ENCODE results near the gene CLEC4G.
A peak's percentile ranks its signal among the peaks of the same experiment; 100 is the strongest.
"Not testable (repeated sequence)": the region's sequence is repeated elsewhere in the genome, so short reads cannot be mapped to it uniquely, and the experiment has no call there.

Gene CLEC4G

DNA sequence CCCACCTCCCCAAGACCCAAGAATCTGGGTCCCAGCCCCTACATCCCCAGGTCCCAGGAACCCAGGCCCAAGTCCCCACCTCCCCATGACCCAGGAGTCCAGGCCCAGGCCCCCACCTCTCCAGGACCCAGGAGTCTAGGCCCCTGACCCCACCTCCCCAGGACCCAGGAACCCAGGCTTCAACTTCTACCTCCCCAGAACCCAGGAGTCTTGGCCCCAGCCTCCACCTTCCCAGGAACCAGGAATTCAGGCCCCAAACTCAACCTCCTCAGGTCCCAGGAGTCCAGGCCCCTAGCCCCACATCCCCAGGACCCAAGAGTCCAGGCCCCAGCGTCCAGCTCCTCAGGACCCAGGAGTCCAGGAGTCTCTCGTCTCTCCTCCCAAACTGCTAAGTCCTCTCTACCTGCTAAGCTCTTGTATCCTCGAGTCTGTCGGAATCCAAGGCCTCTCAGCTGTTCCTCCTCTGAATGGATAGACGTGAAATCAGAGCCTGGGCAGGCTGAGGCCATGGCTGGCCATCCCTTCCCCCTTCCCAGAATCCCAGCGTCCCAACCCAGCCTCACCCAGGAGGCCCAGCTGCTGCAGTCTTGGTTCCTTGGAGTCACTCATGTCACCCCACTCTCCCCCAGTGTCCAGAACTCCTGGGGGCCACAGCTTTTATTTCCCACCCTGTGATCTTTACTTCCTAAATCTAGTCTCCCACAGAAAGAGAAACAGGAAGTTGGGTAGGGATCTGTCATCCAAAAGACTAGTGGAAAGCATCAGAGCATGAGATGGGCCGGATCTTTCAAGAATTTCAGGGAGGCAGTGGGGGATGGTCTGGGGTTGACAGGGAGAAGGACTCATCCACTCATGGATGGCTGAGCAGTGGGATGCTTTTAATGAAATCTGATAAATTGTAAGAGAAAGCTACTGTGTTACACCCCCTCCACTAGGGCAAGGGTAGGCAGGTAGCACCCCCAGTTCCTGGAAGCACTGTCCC lies 15.3 kb upstream of the CLEC4G start, which contains the start of gene CD209:
TSS of gene CD209 (minus strand) at position 632 of the 982 bp plus-strand sequence. CDS start at position 609, 23 bp downstream.
- ATAC-seq: no peak
- no peak for DNase-seq

DNA sequence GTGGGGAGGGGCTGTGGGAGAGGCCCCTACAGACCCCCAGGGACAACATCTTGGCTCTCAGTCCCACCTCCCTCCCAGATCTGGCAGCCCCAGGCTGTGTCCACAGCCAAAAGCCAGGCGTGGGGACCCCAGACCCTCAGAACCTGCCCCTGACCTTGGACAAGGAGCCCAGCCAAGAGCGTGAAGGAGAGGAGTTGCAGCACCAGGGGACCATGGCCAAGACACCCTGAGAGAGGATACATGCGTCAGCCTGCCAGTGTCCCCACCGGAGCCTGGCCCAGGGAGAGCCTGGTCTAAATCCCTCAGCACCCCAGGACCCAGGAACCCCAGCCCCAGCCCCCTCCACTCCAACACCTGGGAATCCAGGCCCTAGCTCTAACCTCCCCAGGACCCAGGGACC lies 14.4 kb upstream of the CLEC4G start:
- ATAC-seq, DNase-seq: not testable (repeated sequence)

DNA sequence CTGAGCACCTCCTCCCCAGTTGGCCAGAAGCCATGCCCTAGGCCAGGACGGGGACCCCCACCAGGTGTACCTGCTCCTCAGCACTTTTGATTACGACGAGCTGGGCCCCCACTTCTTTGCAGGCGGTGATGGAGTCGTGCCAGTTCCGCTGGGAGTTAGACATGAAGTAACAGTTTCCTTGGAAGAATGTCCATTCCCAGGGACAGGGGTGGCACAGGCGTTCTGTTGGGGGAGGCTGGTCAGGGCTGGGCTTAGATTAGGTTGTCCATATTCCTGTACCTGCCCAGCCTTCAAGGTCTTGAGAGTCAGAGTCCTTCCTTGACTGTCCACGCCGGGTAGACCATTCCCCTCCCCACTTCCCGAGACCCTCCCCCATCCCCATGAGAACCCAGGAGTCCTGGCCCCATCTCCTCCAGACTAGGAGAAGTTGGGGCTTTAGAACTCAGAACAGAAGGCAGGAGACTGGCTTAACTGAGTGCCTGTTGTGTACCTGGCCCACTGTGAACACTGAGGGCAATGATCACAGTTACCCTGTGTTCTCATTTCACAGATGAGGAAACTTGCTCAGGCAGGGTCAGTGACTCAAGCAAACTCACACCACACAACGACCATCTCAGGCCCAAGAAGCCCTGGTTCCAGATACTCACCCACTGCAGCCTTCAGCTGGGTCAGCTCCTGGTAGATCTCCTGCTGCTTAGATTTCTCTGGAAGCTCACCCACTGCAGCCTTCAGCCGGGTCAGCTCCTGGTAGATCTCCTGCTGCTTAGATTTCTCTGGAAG lies 13.2 kb upstream of the CLEC4G start:
- ATAC-seq: no peak
- DNase-seq: no peak

GRCh38 chr19:7744199-7744786 lies 12.4 kb upstream of the CLEC4G start:
- no peak for ATAC-seq
- no peak for DNase-seq

DNA sequence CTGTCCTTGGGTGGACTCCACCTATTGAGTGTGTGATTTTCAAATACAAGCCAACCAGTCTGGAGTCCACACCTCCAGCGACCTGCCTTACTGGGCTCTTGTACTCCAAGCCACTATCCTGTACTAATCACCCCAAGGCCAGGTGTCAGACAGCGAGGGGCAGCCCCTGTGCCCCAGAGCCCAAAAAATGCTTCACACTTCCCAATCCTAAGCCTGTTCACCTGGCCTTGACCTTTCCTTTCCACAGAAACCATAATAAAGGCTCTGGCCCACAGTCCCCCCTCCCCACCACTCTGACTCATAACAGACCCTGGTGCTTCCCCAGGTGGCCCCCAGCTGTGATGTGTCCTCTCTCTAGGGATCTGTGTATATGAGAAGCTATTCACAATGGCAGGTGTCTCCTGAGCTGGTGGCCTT lies 11.5 kb upstream of the CLEC4G start:
- peak; percentile 79 for ATAC-seq
- DNase-seq: peak; percentile 43

GRCh38 chr19:7742991-7743390 lies 11.1 kb upstream of the CLEC4G start:
- ATAC-seq (no peak), DNase-seq (no peak)

DNA sequence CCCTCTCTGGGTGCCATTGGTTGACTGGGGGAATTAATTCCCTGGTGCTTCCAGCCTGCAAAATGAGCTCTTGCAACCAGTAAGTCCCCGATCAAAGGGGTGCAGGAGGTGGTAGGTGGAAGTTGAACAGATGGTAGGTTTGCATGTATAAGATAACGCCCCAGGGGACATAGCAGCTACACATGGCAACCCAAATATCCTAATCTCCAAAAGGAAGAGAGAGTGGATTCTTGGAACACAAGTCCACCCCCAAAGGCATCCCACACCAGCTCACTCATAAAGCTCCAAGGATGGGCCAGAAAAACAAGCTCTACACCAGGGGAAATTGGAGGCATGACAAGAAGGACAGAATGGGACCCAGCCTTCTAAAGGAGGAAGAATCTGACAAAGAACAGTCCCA lies 10.7 kb upstream of the CLEC4G start:
- ATAC-seq (no peak), DNase-seq (no peak)

DNA sequence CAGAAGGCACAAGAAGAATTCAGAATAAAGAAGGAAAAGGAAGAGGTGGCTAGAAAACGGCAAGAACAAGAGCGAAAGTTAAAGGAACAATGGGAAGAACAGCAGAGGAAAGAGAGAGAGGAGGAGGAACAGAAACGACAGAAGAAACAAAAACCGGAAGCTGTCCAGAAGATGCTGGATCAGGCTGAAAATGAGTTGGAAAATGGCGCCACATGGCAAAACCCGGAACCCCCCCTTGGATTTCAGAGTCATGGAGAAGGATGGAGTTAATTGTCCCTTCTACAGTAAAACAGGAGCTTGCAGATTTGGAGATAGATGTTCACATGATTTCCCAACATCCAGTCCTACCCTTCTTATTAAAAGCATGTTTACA lies 8.8 kb upstream of the CLEC4G start:
- no peak for ATAC-seq
- no peak for DNase-seq

GRCh38 chr19:7739801-7740681 lies 8.1 kb upstream of the CLEC4G start:
- no peak for ATAC-seq
- no peak for DNase-seq

DNA sequence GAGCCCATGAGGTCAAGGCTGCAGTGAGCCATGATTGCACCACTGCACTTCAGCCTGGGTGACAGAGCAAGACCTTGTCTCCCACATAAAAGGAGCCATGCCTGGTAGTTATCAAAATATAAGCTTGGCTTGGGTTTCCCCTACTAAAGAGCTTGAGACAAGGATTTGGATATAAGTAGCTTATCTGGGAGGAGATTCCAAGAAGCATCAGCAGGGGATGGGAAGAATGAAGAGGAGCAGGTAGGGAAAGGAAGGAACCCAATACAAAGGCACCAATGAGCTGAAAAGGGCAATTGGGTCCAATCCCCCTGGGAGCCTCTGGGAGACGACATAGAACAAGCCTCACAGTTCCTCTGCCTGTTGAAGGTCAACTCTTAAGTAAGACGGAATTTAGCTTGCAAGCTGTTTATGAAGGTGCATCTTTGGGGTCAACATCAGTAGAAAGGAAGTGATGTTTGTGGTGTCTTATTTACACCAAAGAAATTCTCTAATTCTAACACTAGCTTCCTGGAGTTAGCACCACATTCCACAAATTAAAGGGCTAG lies 7.4 kb upstream of the CLEC4G start:
- DNase-seq (no peak), ATAC-seq (no peak)

- ATAC-seq: peak; percentile 90
- peak; percentile 37 for DNase-seq
These were observed 6.1 kb upstream of the CLEC4G start for GRCh38 chr19:7738023-7738422.

GRCh38 chr19:7737215-7737614 lies 5.3 kb upstream of the CLEC4G start:
- DNase-seq (no peak), ATAC-seq (no peak)

DNA sequence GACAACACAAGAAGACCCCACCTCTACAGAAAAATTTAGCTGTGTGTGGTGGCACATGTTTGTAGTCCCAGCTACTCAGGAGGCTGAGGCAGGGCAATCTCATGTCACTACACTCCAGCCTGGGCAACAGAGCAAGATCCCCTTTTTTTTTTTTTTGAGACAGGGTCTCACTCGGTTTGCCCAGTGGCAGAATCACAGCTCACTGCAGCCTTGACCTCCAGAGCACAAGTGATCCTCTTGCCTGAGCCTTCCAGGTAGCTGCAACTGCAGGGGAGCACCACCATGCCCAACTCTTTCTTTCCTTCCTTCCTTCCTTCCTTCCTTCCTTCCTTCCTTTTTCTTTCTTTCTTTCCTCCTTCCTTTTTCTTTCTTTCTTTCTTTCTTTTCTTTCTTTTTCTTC lies 4.2 kb upstream of the CLEC4G start:
- DNase-seq: no peak
- ATAC-seq: no peak

DNA sequence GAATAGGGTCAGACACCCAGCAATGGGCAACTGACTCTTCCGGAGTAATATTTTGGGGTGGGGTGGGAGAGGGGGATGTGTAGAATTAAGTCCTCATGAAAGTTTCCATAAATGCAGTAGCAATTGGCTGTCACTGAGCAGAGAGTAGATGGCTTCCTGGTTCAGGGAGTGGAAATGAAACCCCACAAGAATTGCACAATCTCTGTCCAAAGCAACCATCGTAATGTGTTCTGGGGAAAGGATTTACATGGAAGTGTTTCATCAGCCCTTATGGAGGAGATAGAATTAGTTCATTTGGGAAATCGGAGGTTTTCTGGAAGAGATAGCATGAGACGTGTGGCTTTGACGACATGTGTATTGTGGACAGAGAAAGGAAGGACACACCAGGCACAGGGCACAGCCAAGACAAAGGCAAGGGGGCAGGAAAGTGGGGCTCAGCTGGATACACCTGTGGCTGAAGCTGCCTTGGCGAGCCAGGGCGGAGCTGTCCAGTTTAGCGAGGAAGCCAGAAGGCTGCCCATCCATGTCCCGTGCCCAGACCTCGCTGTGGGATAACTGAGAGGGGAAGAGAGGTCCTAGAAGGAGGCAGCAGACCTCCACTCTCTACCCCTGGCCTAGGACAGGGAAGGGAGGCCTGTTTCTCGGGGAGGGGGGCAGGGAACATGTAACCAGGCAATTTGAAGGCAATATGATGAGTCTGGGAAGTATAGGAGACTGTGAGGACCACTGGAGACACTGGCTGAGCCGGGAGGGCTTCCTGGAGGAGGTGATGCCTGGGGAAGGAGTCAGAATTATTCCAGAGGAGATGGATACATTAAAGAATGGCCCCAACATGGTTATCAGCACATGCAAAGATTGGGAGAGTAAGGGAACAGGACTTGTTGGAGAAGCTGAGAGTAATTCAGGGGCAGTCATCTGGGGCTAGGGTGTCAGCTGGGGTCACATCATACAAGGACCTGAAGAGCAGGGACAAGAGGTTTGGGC lies 2.6 kb upstream of the CLEC4G start:
- ATAC-seq (no peak), DNase-seq (no peak)

GRCh38 chr19:7733376-7733775 lies 1.5 kb upstream of the CLEC4G start:
- DNase-seq (no peak), ATAC-seq (no peak)

GRCh38 chr19:7731615-7732014 lies 295 bp downstream of the CLEC4G start:
- DNase-seq (no peak), ATAC-seq (no peak)

DNA sequence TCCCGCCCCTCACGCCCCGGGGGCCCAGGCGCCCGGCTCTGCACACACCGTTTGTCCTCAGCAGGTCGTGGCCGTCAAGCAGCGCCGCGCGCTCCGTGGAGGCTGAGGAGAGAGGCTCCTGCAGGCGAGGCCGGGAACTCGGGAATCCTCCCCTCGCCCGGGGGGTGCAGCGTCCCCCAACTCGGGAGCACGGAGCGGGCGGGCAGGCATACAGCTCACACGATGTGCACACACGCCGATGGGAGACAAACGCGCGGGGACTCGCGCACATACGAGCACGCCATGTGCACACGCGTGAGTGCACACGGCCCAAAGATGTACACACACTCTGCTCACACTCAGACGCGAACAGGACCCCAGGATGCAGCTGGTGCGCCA lies 703 bp downstream of the CLEC4G start:
- DNase-seq: no peak
- ATAC-seq: no peak

DNA sequence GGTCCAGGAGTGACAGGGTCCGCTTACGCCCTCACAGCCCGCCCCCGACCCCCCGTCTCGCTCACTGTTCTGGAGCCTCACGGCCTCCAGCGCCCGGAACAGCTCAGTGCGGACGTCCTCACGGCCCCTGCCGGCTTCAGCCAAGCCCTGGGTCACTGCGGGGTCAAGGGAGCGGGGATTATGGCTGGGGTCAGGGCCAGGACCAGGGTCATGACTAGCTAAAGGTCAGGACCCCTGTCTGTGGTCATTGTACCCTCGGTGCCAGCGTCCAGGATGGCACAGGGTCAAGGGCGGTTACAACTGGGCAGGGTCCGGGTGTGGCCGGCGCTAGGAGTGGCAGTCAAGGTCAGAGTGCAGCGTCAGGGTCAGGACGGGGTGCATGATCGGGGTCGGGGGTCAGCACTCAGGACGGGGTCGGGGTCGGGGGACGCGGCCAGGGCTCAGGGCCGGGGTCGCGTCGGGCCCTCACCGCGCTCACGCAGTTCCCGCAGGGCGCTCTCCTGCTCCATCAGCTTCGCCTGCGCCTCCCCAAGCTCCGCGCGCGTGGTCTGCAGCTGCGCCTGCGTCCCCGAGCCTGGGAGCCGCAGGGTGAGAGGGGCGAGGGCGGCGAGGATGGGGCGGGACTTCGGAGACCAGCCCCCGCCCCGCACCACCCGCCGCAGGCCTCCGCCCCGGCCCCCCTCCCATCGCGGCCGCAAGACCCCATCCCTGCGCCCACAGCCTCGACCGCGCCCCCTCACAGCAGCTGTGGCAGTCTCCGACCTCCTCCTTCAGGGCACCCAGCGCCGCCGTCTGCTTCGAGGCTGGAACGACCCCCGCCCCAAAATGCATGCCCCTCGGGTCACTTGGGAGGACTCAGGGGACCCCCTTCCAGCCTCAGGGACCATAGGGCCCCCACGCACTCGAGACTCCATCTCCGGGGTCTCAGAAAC lies 1.4 kb downstream of the CLEC4G start:
- no peak for ATAC-seq
- DNase-seq: no peak

DNA sequence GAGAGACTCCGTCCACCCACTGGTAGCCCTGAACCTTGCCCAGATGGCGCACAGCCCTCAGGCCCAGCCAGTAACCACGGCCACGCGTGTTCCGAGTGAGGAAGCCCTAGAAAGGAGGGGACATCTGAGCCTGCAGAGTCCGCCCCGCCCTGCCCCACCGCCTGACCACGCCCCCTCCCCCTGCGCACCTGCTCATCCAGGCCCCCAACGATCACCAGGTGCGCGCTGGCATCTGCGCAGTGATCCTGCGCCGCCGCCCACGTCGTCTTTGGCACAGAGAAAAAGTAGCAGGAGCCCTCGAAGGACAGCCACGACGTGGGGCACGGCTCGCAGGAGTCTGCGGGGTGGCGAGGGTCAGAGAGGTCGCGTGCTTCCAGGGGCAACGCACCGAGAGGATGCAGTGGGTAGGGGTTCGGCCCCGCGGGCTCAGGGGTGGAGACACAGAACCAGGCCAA lies 2.1 kb downstream of the CLEC4G start:
- DNase-seq (peak; percentile 24), ATAC-seq (no peak)

All from stimulated activated naive CD8-positive, alpha-beta T cell treated with anti-CD3 and anti-CD28 coated beads, Interleukin-15, Interleukin-2, amounts not matched to agents 100 U/mL and 50 U/mL, for 24 hours (primary cell).